H7 (cell line): ENCODE results near the gene PGLYRP4. TPM values are rescaled to one million over a fixed set of nuclear protein-coding genes. Genes with fewer than 3 reads are reported as not detected.

Source experiments
- total RNA-seq: library from RNA; depleted of rRNA; stranded (reverse); fragments of >200 nt; shearing (Covaris generic); gene quantifications from 2 replicates; pipeline ENCODE4 v1.2.3, GENCODE V29; 2014; rRNA removed

PGLYRP4 gene
- total RNA-seq, 1 experiment from 2014 or later = not detected

Other genes with a start within 250 kb of the PGLYRP4 start
- not detected in 2 replicates for gene SPRR2F, start 235.3 kb downstream of the PGLYRP4 start, total RNA-seq
- 0.26 TPM in 1 of 2 replicates, not detected in the other for gene SPRR2G, start 198.0 kb downstream of the PGLYRP4 start, total RNA-seq
- gene LELP1, start 145.4 kb downstream of the PGLYRP4 start, total RNA-seq = not detected in 2 replicates
- gene PRR9, start 131.3 kb downstream of the PGLYRP4 start, total RNA-seq = not detected in 2 replicates
- gene LORICRIN, start 89.2 kb downstream of the PGLYRP4 start, total RNA-seq = not detected in 2 replicates
- not detected in 2 replicates for gene PGLYRP3, start 35.9 kb downstream of the PGLYRP4 start, total RNA-seq
- gene S100A9, start 9.0 kb upstream of the PGLYRP4 start, total RNA-seq = not detected in 2 replicates
- not detected in 2 replicates for gene S100A12, start 26.8 kb upstream of the PGLYRP4 start, total RNA-seq
- not detected in 2 replicates for gene S100A8, start 42.2 kb upstream of the PGLYRP4 start, total RNA-seq
- gene S100A7A, start 67.7 kb upstream of the PGLYRP4 start, total RNA-seq = not detected in 2 replicates
- not detected in 2 replicates for gene S100A7, start 111.8 kb upstream of the PGLYRP4 start, total RNA-seq
- 1.3 and 1.4 TPM in 2 replicates for gene S100A6, start 187.2 kb upstream of the PGLYRP4 start, total RNA-seq
- gene S100A5, start 192.1 kb upstream of the PGLYRP4 start, total RNA-seq = not detected in 2 replicates
- 17.3 and 18.0 TPM in 2 replicates for gene S100A4, start 197.0 kb upstream of the PGLYRP4 start, total RNA-seq
- gene S100A3, start 200.4 kb upstream of the PGLYRP4 start, total RNA-seq = 0.30 and 0.31 TPM in 2 replicates
- gene S100A2, start 217.0 kb upstream of the PGLYRP4 start, total RNA-seq = 0.94 TPM in 1 of 2 replicates, not detected in the other